T-helper 1 cell treated with Interleukin-12 subunit alpha and Interleukin-12 subunit beta and Interleukin-4 antibody, amounts not matched to agents 30 μg/mL and 1 μg/mL, for 36 hours (primary cell): ENCODE data around the gene CD34.
"Not testable (repeated sequence)": the region's sequence is repeated elsewhere in the genome, so short reads cannot be mapped to it uniquely, and the experiment has no call there.

ENCODE experiments used
- H3K27ac Mint-ChIP-seq: one replicate; pipeline ENCODE4 v1.8.0; 2021; ENCODE audit warnings: mild to moderate bottlenecking, mixed read lengths
- H3K27me3 Mint-ChIP-seq: one replicate; pipeline ENCODE4 v1.8.0; 2021; ENCODE audit warnings: low read depth, mixed read lengths
- H3K36me3 Mint-ChIP-seq: one replicate; pipeline ENCODE4 v1.8.0; 2021; ENCODE audit warnings: low read depth, mixed read lengths
- H3K4me1 Mint-ChIP-seq: one replicate; pipeline ENCODE4 v1.8.0; 2021; ENCODE audit warnings: low read depth, mixed read lengths
- H3K4me3 Mint-ChIP-seq: one replicate; pipeline ENCODE4 v1.8.0; 2021; ENCODE audit warnings: mild to moderate bottlenecking, moderate library complexity, mixed read lengths
- H3K9me3 Mint-ChIP-seq: one replicate; pipeline ENCODE4 v1.8.0; 2021; ENCODE audit warnings: mixed read lengths

CD34 gene

DNA sequence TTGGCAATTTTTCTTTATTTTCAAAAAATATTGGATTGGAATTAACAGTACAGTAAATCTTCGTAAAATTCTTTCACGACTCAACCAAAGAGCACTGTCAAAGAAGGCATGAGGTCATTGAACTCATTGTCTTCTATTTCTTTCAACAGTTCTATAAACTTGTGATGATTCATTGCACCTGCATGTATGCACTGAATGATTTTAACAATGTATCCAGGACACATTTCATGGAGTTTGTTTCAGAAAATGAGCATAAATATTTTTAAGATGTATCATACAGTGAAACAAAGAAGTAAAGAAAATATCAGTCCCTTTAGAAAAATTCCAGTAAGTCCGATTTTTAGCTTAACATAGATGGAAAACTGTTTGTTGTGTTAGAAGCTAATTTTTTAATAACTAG lies 33.6 kb upstream of the CD34 start:
- H3K4me3 Mint-ChIP-seq: no peak overlapping the region
- no peak overlapping the region for H3K27ac Mint-ChIP-seq
- H3K27me3 Mint-ChIP-seq: peaks cover 34% of the 10 kb centered on the region
- no peaks in the 10 kb centered on the region for H3K4me1 Mint-ChIP-seq
- H3K36me3 Mint-ChIP-seq: no peaks in the 10 kb centered on the region
- no peaks in the 10 kb centered on the region for H3K9me3 Mint-ChIP-seq

DNA sequence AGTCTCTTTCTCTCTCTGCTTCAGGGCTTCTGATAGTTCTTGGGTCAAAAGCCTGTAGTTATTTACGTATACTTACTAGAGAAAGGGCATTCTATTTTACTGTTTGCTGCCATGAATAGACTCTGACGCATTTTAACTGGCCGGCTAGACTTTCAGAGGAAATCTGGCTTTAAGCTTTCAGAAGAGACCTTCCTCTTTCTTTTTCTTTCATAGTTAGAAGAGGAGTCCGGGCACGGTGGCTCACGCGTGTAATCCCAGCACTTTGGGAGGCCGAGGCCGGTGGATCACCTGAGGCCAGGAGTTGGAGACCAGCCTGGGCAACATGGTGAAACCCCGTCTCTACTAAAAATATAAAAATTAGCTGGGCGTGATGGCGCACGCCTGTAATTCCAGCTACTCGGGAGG lies 31.4 kb upstream of the CD34 start:
- H3K27ac Mint-ChIP-seq: not testable (repeated sequence)

DNA sequence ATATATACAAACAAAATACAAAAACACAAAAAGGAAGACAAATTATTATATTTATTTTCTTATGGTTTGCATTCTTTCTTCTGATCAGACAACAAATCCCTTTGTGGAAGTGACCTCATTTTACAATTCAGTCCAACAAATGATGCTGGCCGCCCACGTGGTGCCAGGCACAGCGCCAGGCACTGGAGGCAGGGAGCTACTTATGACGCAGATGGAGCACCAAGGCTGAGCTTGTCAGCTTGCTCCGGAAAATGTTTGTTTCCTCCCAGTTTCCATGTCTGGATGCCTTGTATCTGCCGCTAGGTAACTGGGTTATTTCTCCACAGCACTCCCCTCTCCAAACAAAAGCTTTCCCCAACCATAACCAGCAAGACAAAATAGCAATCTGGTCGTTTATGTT lies 30.7 kb upstream of the CD34 start:
- Mint-ChIP-seq H3K27me3 (peaks cover 53% of the 10 kb centered on the region), H3K9me3 (no peaks in the 10 kb centered on the region), H3K4me1 (no peaks in the 10 kb centered on the region), H3K36me3 (no peaks in the 10 kb centered on the region), H3K27ac (no peak overlapping the region), H3K4me3 (no peak overlapping the region)

More for the DNA sequence above, 31.4 kb upstream of the CD34 start:
- not testable (repeated sequence) for H3K4me3 Mint-ChIP-seq, H3K9me3 Mint-ChIP-seq, H3K4me1 Mint-ChIP-seq, H3K36me3 Mint-ChIP-seq
- H3K27me3 Mint-ChIP-seq: peaks cover 47% of the 10 kb centered on the region

DNA sequence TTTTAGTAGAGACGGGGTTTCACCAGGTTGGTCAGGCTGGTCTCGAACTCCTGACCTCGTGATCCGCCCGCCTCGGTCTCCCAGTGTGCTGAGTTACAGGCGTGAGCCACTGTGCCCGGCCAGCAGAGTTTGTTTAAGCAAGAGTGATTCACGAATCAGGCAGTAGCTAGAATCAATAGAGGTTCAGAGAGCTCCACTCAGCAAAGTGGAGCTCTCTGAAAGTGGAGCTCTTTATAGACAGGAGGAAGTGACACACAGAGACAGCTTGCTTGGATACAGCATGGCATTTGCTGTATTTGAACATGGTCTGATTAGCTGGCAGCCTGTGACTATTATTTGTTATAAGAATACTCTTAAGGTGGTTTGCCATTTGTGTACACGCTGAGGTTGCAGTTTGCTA lies 27.1 kb upstream of the CD34 start:
- Mint-ChIP-seq H3K36me3 (no peaks in the 10 kb centered on the region), H3K27me3 (peaks cover 71% of the 10 kb centered on the region), H3K4me3 (no peak overlapping the region), H3K27ac (no peak overlapping the region), H3K4me1 (no peaks in the 10 kb centered on the region), H3K9me3 (no peaks in the 10 kb centered on the region)

DNA sequence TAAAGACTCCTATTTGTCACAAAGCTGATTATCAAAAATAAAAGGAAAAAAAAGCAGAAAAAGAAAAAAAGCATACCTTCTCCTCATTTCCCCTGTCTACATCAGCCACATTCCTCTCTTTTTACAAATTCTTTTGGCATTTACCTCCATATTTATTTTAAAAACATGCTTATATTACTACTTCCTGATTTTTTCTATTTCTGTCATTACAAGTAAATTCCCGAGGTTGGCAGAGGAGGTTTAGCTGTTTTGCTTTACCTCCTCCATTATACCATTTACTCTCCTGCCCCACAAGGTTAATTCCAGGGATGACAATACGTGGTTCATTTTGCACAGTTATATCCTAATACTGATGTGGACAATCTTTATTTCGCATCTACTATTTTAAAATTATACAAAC lies 26.3 kb upstream of the CD34 start:
- no peak overlapping the region for H3K4me3 Mint-ChIP-seq

DNA sequence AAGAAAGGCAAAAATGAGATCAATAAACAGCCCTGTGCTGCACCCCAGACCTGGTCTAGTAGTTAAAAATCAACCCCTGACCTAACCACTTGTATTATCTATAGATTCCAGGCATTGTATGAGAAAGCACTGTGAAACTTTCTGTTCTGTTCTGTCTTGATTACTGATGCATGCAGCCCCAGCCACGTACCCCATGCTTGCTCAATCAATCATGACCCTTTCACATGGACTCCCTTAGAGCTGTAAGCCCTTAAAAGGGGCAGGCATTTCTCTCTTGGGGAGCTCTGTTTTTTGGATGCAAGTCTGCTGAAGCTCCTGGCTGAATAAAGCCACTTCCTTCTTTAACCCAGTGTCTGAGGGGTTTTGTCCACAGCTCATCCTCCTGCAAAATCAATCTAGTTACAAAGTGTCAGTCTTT lies 24.2 kb upstream of the CD34 start:
- Mint-ChIP-seq H3K9me3 (no peaks in the 10 kb centered on the region), H3K4me3 (no peak overlapping the region), H3K27ac (no peak overlapping the region), H3K4me1 (no peaks in the 10 kb centered on the region), H3K36me3 (no peaks in the 10 kb centered on the region), H3K27me3 (peaks cover 57% of the 10 kb centered on the region)

More for the DNA sequence above, 26.3 kb upstream of the CD34 start:
- H3K4me1 Mint-ChIP-seq: no peaks in the 10 kb centered on the region
- H3K9me3 Mint-ChIP-seq: no peaks in the 10 kb centered on the region
- peaks cover 68% of the 10 kb centered on the region for H3K27me3 Mint-ChIP-seq
- no peaks in the 10 kb centered on the region for H3K36me3 Mint-ChIP-seq
- no peak overlapping the region for H3K27ac Mint-ChIP-seq

DNA sequence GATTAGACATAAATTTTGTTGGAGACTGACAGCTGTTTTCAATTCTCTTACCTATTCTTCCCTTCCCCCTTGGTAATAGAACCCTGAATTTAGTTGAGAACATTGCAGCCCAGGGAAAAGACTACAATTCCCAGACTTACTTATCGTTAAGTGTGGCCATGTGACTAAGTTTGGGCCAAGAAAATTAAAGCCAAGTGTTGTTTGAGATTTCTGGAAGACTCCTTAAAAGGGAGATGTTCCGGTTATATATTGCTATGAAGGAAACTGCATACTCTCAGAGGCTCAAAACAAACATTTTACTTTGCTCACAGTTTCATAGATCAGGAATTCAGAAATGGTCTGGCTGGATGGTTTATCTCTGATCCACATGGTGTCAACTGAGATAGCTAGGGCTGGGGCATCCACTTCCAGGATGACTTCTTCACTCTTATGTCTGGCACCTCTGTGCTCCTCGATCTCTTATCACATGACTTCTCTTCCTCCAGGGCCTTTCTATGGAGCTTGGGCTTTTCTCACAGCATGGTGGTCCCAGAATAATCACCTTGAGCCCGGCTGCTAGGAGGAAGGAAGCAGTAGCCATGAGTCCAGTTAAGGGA lies 22.4 kb upstream of the CD34 start:
- no peaks in the 10 kb centered on the region for H3K36me3 Mint-ChIP-seq
- H3K4me1 Mint-ChIP-seq: no peaks in the 10 kb centered on the region
- H3K27me3 Mint-ChIP-seq: peaks cover 51% of the 10 kb centered on the region
- H3K4me3 Mint-ChIP-seq: no peak overlapping the region
- no peaks in the 10 kb centered on the region for H3K9me3 Mint-ChIP-seq
- no peak overlapping the region for H3K27ac Mint-ChIP-seq

DNA sequence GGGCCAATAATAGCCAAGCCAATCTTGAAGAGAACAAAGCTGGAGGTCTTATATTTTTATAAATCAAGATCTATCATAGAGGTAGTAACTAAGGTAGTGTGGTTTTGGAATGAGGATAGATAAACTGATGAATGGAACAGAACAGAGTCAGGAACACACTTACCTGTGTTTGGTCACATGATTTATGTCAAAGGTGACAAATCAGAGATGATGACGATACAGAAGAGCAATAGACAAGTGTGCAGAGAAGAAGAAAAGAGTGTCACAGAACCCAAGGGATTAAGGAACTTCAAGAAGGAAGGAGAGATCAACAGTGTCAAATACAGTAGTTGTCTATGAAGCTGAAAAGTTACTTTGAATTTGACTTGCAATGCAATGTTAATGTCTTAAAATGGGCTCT lies 16.1 kb upstream of the CD34 start:
- no peaks in the 10 kb centered on the region for H3K9me3 Mint-ChIP-seq
- no peaks in the 10 kb centered on the region for H3K4me1 Mint-ChIP-seq
- no peak overlapping the region for H3K27ac Mint-ChIP-seq
- no peak overlapping the region for H3K4me3 Mint-ChIP-seq
- H3K27me3 Mint-ChIP-seq: peaks cover 59% of the 10 kb centered on the region
- no peaks in the 10 kb centered on the region for H3K36me3 Mint-ChIP-seq

DNA sequence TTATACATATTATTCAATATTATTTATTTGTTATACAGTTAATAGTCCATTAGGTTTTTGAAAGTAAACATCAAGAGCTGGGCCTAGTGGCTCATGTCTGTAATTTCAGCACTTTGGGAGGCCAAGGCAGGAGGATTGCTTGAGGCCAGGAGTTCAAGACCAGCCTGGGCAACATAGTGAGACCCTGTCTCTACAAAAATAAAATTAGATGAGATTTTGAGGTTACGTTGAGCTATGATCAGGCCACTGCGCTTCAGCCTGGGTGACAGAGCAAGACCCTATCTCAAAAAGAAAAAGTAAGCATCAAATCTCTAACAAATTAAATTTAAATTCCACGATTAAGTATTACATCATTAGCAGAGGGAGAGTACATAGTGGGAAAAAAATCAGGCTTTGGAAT lies 15.0 kb upstream of the CD34 start:
- H3K4me3 Mint-ChIP-seq, H3K4me1 Mint-ChIP-seq, H3K27ac Mint-ChIP-seq, H3K36me3 Mint-ChIP-seq, H3K9me3 Mint-ChIP-seq: not testable (repeated sequence)
- peaks cover 67% of the 10 kb centered on the region for H3K27me3 Mint-ChIP-seq

DNA sequence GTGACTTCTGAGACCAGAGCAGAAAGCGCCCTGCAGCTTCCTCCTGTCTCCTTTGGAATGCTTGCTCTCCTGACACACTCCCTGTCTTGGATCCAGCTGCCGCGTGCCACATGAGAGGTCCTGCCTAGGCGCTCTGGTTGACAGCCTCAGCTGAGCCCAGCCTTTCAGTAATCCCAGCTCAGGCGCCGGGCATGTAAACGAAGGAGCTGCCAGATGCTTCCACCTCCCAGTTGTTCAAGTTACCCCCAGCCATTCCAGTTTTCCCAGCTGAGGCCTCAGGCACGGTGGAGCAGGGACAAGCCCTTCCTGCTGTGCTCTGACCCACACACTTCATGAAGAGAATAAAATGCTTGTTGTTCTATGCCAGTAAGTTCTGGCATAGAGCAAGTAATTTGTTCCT lies 14.3 kb upstream of the CD34 start:
- no peaks in the 10 kb centered on the region for H3K4me1 Mint-ChIP-seq
- H3K4me3 Mint-ChIP-seq: no peak overlapping the region
- no peaks in the 10 kb centered on the region for H3K36me3 Mint-ChIP-seq
- H3K9me3 Mint-ChIP-seq: no peaks in the 10 kb centered on the region
- H3K27me3 Mint-ChIP-seq: peaks cover 72% of the 10 kb centered on the region
- H3K27ac Mint-ChIP-seq: no peak overlapping the region

DNA sequence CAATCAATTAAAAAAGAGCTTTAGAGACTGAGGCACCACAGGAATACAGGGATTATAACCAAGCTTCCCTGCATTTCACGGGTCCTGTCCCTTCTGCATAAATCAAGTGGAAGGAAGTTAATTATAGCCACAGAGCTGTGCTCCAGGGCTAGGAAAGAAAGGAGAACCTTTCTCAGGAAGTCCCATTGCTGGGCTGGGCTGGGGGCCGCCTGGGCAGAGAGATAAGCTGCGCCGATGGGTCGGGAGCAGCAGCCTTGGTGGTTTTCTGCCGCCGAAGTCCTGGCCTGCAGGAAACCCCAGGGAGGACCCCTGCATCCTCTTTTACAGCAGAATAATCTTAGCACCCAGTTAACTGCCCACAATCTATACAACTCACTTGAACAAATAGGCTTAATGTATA lies 12.6 kb upstream of the CD34 start:
- H3K4me3 Mint-ChIP-seq: no peak overlapping the region
- peaks cover 75% of the 10 kb centered on the region for H3K27me3 Mint-ChIP-seq
- H3K27ac Mint-ChIP-seq: no peak overlapping the region
- H3K36me3 Mint-ChIP-seq: no peaks in the 10 kb centered on the region
- H3K9me3 Mint-ChIP-seq: no peaks in the 10 kb centered on the region
- no peaks in the 10 kb centered on the region for H3K4me1 Mint-ChIP-seq

DNA sequence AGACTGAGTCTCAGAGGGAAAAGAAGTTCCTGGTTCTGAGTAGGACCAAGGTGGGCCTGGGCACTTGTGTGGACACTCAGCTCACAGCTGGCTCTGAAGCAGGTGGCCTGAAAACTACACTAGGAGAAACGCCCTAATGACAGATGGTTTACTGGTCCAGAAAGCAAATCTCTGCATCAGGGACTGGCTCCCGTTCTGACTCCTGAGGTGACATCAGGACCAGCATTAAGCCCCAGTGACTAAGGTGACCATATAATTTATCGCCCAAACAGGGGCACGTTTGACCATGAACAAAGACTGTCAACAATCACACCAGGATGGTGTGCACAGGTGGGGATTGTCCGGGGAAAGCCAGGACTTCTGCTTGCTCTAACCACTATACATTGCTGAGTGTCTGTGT lies 12.2 kb upstream of the CD34 start:
- Mint-ChIP-seq H3K4me1 (no peaks in the 10 kb centered on the region), H3K4me3 (no peak overlapping the region), H3K36me3 (no peaks in the 10 kb centered on the region), H3K9me3 (no peaks in the 10 kb centered on the region), H3K27ac (no peak overlapping the region), H3K27me3 (peaks cover 73% of the 10 kb centered on the region)

DNA sequence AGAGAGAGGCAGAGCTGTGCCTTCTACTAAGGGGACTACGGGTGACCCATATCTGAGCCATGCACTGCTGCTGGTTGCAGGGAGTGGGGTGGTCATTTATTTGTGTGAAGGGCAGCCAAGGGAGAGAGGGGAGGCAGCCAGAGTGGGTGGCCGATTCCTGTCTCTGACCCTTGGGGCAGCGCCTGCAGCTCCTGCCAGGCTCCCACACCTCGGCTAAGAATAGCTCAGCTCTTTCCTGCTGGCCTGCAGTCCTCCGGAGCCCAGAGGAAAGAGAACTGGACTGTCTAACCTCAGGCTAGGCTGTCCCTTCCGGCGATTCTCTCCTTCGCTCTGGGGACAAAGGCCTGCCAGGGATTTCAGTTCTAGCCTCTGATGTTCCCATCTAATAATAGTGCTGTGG lies 11.6 kb upstream of the CD34 start:
- H3K4me1 Mint-ChIP-seq: no peaks in the 10 kb centered on the region
- peaks cover 75% of the 10 kb centered on the region for H3K27me3 Mint-ChIP-seq
- H3K9me3 Mint-ChIP-seq: no peaks in the 10 kb centered on the region
- H3K36me3 Mint-ChIP-seq: no peaks in the 10 kb centered on the region
- no peak overlapping the region for H3K4me3 Mint-ChIP-seq
- no peak overlapping the region for H3K27ac Mint-ChIP-seq

DNA sequence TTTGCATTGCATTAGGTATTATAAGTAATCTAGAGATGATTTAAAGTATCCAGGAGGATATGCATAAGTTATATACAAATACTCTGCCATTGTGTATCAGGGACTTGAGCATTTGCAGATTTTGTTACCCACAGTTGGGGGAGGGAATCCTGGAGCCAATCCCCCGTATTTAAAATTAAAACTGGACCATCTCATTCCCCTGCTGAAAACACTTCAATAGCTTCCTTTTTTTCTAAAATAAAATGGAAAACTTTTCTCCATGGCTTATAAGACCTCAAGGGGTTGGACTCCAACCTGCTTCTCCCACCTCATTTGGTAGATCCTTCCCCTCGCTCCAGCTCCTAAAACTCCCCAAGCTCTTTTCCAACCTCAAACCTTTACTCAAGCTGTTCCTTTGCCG lies 10.4 kb upstream of the CD34 start:
- H3K27me3 Mint-ChIP-seq: peaks cover 72% of the 10 kb centered on the region
- no peaks in the 10 kb centered on the region for H3K4me1 Mint-ChIP-seq
- H3K4me3 Mint-ChIP-seq: no peak overlapping the region
- no peaks in the 10 kb centered on the region for H3K36me3 Mint-ChIP-seq
- no peak overlapping the region for H3K27ac Mint-ChIP-seq
- H3K9me3 Mint-ChIP-seq: no peaks in the 10 kb centered on the region

DNA sequence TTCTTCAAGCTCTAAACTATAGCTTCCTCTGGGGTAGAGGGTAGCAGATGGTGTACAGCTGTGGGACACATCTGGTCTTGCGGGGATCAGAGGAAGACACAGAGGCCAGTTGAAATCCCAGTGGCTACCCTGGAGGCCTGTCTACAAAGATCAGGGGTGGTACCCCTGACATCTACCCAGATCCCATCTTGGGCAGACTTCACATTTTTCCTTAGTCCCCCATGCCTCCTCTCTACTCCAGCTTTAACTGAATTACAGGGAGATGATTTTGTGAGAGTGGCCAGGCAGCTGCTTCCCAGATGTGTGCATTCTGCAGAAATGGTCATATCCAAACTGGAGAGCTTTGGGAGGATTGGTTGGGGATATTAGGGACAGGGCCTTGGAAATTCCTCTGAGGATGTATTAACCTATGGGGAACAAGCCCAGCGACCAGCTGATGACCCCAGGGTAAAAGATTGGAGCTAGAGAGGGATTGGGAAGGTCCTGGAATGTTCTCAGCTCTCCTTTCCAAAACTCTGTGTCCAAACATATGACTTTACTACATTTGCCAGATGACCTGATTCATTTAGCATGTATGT lies 9.6 kb upstream of the CD34 start:
- no peaks in the 10 kb centered on the region for H3K36me3 Mint-ChIP-seq
- H3K9me3 Mint-ChIP-seq: no peaks in the 10 kb centered on the region
- H3K4me3 Mint-ChIP-seq: no peak overlapping the region
- no peak overlapping the region for H3K27ac Mint-ChIP-seq
- no peaks in the 10 kb centered on the region for H3K4me1 Mint-ChIP-seq
- H3K27me3 Mint-ChIP-seq: peaks cover 72% of the 10 kb centered on the region
